Measurements from ENCODE around the gene ZNF81.
A peak's percentile ranks its signal among the peaks of the same experiment; 100 is the strongest.

ZNF81 gene

DNA sequence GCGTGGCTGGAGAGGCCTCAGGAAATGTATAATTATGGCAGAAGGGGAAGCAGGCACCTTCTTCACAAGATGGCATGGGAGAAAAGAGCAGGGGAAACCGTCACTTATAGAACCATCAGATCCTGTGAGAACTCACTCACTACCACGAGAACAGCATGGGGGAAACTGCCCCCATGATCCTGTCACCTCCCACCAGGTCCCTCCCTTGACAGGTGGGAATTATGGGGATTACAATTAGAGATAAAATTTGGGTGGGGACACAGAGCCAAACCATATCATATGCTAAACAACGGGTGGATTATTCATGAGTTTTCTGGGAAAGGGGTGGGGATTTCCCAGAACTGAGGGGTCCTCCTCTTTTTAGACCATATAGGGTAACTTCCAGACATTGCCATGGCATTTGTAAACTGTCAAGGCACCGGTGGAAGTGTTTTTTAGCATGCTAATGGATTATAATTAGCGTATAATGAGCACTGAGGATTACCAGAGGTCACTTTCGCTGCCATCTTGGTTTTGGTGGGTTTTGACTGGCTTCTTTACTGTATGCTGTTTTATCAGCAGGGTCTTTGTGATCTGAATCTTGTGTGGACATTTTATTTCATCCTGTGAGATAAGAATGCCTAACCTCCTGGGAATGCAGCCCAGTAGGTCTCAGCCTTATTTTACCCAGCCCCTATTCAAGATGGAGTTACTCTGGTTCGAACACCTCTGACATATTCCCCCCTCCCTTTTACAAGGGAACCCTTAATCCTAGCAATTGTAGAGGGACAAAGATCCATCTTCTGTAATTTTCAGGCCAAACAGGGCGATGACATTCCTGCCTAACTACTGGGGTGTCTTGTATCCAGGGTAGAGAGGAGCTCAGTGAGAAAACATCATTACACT lies 27.6 kb upstream of the ZNF81 start:
- no peak overlapping the region for H3K9ac ChIP-seq (ENCODE audit: low read depth, low read length)
- no peak overlapping the region for H3K27ac ChIP-seq (ENCODE audit: low read depth, low read length)
- H3K9me3 ChIP-seq (ENCODE audit: control insufficient read depth, insufficient read depth, low read length) = peaks cover 12% of the 10 kb centered on the region; the same call in 1 of the 2 replicates
- no peaks in the 10 kb centered on the region for H3K27me3 ChIP-seq (ENCODE audit: control insufficient read depth, insufficient read depth, low read length)
- H3K36me3 ChIP-seq (ENCODE audit: control insufficient read depth, insufficient read depth, low read length) = no peaks in the 10 kb centered on the region
- H3K4me3 ChIP-seq (ENCODE audit: low read depth, low read length) = no peak overlapping the region
- H3K4me1 ChIP-seq (ENCODE audit: control insufficient read depth, insufficient read depth, low read length) = peaks cover 16% of the 10 kb centered on the region

GRCh38 chrX:47814851-47815250 lies 21.9 kb upstream of the ZNF81 start:
- Histone ChIP-seq H3K27me3 (ENCODE audit: control insufficient read depth, insufficient read depth, low read length) (no peaks in the 10 kb centered on the region), H3K9me3 (ENCODE audit: control insufficient read depth, insufficient read depth, low read length) (peaks cover 33% of the 10 kb centered on the region), H3K9ac (ENCODE audit: low read depth, low read length) (no peak overlapping the region), H3K36me3 (ENCODE audit: control insufficient read depth, insufficient read depth, low read length) (no peaks in the 10 kb centered on the region), H3K27ac (ENCODE audit: low read depth, low read length) (peak overlapping the region; percentile 90), H3K4me1 (ENCODE audit: control insufficient read depth, insufficient read depth, low read length) (peaks cover 21% of the 10 kb centered on the region), H3K4me3 (ENCODE audit: low read depth, low read length) (no peak overlapping the region)

DNA sequence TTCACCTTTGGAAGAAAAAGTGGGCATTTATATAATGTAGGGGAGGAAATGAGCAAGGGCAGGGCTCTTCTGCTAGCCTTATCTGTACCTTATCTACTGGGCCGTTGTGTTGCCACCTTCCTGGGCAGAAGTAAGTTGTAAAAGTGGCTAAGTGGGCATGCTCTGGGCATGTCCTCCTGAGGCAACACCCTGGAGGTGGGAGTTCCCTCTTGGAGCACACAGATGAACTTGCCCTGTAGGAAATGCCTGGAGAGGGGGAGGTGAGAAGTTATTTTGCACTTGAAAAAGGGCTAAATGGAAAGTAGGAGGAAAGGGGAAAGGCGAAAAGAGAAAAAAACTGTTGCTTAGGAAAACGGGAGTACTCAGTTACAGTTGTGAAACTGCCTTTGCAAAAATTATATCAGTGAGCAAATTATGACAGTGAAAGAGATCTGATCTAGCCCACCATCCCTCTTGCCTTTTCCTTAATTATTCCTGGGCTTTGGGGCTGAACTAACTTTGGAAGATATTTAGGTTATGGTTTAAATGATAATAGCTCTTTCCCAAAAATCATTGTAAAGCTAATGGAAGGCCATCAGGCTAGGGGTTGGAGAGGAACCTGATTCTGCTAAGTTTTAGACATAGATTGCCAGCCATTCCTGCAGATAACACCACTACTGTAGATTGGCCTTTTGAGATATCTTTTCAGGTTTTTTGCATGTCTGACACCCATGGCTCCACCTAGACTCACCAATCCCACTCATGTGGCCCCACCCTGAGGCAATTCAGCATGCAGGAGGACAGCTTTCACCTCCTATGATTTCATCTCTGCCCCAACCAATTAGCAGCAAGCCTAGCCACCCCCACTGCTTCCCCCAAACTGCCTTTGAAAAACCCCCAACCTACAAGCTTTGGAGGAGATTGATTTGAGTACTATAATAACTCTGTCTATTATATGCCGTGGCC lies 20.5 kb upstream of the ZNF81 start:
- peak overlapping the region; percentile 51 for H3K4me3 ChIP-seq (ENCODE audit: low read depth, low read length)
- H3K36me3 ChIP-seq (ENCODE audit: control insufficient read depth, insufficient read depth, low read length) = no peaks in the 10 kb centered on the region
- H3K4me1 ChIP-seq (ENCODE audit: control insufficient read depth, insufficient read depth, low read length) = peaks cover 21% of the 10 kb centered on the region
- H3K9me3 ChIP-seq (ENCODE audit: control insufficient read depth, insufficient read depth, low read length) = peaks cover 45% of the 10 kb centered on the region
- H3K27ac ChIP-seq (ENCODE audit: low read depth, low read length) = peak overlapping the region; percentile 90
- H3K27me3 ChIP-seq (ENCODE audit: control insufficient read depth, insufficient read depth, low read length) = no peaks in the 10 kb centered on the region
- H3K9ac ChIP-seq (ENCODE audit: low read depth, low read length) = peak overlapping the region; percentile 76

GRCh38 chrX:47817421-47817820 lies 19.3 kb upstream of the ZNF81 start:
- Histone ChIP-seq H3K4me3 (ENCODE audit: low read depth, low read length) (no peak overlapping the region; the same call in 1 of the 2 replicates), H3K36me3 (ENCODE audit: control insufficient read depth, insufficient read depth, low read length) (no peaks in the 10 kb centered on the region), H3K27ac (ENCODE audit: low read depth, low read length) (no peak overlapping the region), H3K9me3 (ENCODE audit: control insufficient read depth, insufficient read depth, low read length) (peaks cover 52% of the 10 kb centered on the region), H3K9ac (ENCODE audit: low read depth, low read length) (no peak overlapping the region), H3K27me3 (ENCODE audit: control insufficient read depth, insufficient read depth, low read length) (no peaks in the 10 kb centered on the region), H3K4me1 (ENCODE audit: control insufficient read depth, insufficient read depth, low read length) (peaks cover 21% of the 10 kb centered on the region)

- Histone ChIP-seq H3K4me1 (ENCODE audit: control insufficient read depth, insufficient read depth, low read length) (peaks cover 23% of the 10 kb centered on the region), H3K36me3 (ENCODE audit: control insufficient read depth, insufficient read depth, low read length) (no peaks in the 10 kb centered on the region), H3K27me3 (ENCODE audit: control insufficient read depth, insufficient read depth, low read length) (no peaks in the 10 kb centered on the region), H3K9me3 (ENCODE audit: control insufficient read depth, insufficient read depth, low read length) (peaks cover 57% of the 10 kb centered on the region), H3K4me3 (ENCODE audit: low read depth, low read length) (no peak overlapping the region), H3K27ac (ENCODE audit: low read depth, low read length) (no peak overlapping the region), H3K9ac (ENCODE audit: low read depth, low read length) (no peak overlapping the region)
Observed at GRCh38 chrX:47817897-47818296, 18.8 kb upstream of the ZNF81 start.

DNA sequence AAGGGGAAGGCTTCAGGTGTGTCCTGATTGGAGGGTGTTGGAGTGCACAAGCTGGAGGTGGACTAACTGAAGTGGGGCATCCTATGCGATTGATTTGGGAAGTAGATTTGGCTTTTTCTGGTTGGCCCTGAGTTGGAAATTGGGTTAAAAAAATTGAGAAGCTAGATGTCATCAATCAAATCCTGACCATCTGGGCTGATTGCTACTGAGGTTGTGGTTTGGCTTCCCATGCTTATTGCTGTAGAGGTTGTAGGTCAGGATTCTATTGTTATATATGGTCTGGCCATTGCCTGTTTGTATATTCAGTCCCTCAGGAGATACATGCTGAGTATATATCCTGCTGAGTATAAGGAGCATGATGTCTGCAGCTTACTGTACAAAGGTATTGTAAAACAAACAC lies 7.7 kb upstream of the ZNF81 start:
- H3K36me3 ChIP-seq (ENCODE audit: control insufficient read depth, insufficient read depth, low read length) = no peaks in the 10 kb centered on the region
- H3K27ac ChIP-seq (ENCODE audit: low read depth, low read length) = no peak overlapping the region
- no peak overlapping the region for H3K4me3 ChIP-seq (ENCODE audit: low read depth, low read length)
- no peak overlapping the region for H3K9ac ChIP-seq (ENCODE audit: low read depth, low read length)
- no peaks in the 10 kb centered on the region for H3K27me3 ChIP-seq (ENCODE audit: control insufficient read depth, insufficient read depth, low read length)
- H3K4me1 ChIP-seq (ENCODE audit: control insufficient read depth, insufficient read depth, low read length) = no peaks in the 10 kb centered on the region; the same call in 1 of the 2 replicates
- H3K9me3 ChIP-seq (ENCODE audit: control insufficient read depth, insufficient read depth, low read length) = peaks cover 27% of the 10 kb centered on the region

- Histone ChIP-seq H3K27ac (ENCODE audit: low read depth, low read length) (no peak overlapping the region), H3K36me3 (ENCODE audit: control insufficient read depth, insufficient read depth, low read length) (no peaks in the 10 kb centered on the region), H3K9me3 (ENCODE audit: control insufficient read depth, insufficient read depth, low read length) (peaks cover 27% of the 10 kb centered on the region), H3K4me3 (ENCODE audit: low read depth, low read length) (no peak overlapping the region), H3K9ac (ENCODE audit: low read depth, low read length) (no peak overlapping the region), H3K4me1 (ENCODE audit: control insufficient read depth, insufficient read depth, low read length) (peaks cover 6% of the 10 kb centered on the region; the same call in 1 of the 2 replicates), H3K27me3 (ENCODE audit: control insufficient read depth, insufficient read depth, low read length) (no peaks in the 10 kb centered on the region)
Observed at GRCh38 chrX:47831788-47832187, 4.9 kb upstream of the ZNF81 start.

- Histone ChIP-seq H3K4me1 (ENCODE audit: control insufficient read depth, insufficient read depth, low read length) (peaks cover 6% of the 10 kb centered on the region; the same call in 1 of the 2 replicates), H3K9me3 (ENCODE audit: control insufficient read depth, insufficient read depth, low read length) (peaks cover 23% of the 10 kb centered on the region), H3K9ac (ENCODE audit: low read depth, low read length) (no peak overlapping the region), H3K36me3 (ENCODE audit: control insufficient read depth, insufficient read depth, low read length) (no peaks in the 10 kb centered on the region), H3K27me3 (ENCODE audit: control insufficient read depth, insufficient read depth, low read length) (no peaks in the 10 kb centered on the region), H3K27ac (ENCODE audit: low read depth, low read length) (no peak overlapping the region), H3K4me3 (ENCODE audit: low read depth, low read length) (no peak overlapping the region)
Observed at GRCh38 chrX:47838361-47838760, 1.7 kb downstream of the ZNF81 start.

DNA sequence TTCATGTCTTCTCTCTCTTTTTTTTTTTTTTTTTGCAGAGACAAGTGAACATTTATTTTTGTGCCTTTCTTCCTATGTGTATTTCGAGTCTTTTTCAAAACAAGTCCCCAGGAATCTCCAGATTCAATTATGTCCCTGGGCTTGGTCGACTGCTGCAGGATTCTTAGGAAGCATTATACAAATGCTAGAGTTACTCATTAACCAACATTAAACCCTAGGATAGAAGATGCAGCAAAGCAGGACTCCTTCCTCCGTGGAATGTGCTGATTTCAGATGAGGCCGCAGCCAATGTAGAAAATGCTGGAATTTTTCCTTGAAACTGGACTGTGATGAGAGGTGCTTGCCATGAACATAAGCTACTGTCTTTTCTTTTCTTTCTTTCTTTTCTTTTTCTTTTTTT lies 3.4 kb downstream of the ZNF81 start:
- H3K27me3 ChIP-seq (ENCODE audit: control insufficient read depth, insufficient read depth, low read length) = no peaks in the 10 kb centered on the region
- no peaks in the 10 kb centered on the region for H3K36me3 ChIP-seq (ENCODE audit: control insufficient read depth, insufficient read depth, low read length)
- H3K9me3 ChIP-seq (ENCODE audit: control insufficient read depth, insufficient read depth, low read length) = peaks cover 23% of the 10 kb centered on the region
- H3K27ac ChIP-seq (ENCODE audit: low read depth, low read length) = no peak overlapping the region
- H3K9ac ChIP-seq (ENCODE audit: low read depth, low read length) = no peak overlapping the region
- H3K4me1 ChIP-seq (ENCODE audit: control insufficient read depth, insufficient read depth, low read length) = peaks cover 6% of the 10 kb centered on the region; the same call in 1 of the 2 replicates
- H3K4me3 ChIP-seq (ENCODE audit: low read depth, low read length) = no peak overlapping the region

DNA sequence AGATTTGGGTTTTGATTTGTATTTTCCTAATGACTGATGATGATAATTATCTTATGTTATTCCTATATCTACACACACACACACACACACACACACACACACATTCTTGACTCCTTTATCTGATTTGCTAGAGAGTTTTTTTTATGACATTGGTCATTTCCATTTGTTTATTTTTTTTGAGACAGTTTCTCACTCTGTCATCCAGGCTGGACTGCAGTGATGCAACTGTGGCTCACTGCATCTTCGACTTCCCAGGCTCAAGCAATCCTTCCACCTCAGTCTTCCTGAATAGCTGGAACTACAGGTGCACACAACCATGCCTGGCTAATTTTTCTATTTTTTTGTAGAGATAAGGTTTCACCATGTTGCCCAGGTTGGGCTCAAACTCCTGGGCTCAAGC lies 6.7 kb downstream of the ZNF81 start:
- H3K4me1 ChIP-seq (ENCODE audit: control insufficient read depth, insufficient read depth, low read length) = no peaks in the 10 kb centered on the region
- peaks cover 9% of the 10 kb centered on the region for H3K36me3 ChIP-seq (ENCODE audit: control insufficient read depth, insufficient read depth, low read length)
- H3K27me3 ChIP-seq (ENCODE audit: control insufficient read depth, insufficient read depth, low read length) = no peaks in the 10 kb centered on the region
- H3K4me3 ChIP-seq (ENCODE audit: low read depth, low read length) = no peak overlapping the region
- H3K27ac ChIP-seq (ENCODE audit: low read depth, low read length) = no peak overlapping the region
- peaks cover 25% of the 10 kb centered on the region for H3K9me3 ChIP-seq (ENCODE audit: control insufficient read depth, insufficient read depth, low read length)
- no peak overlapping the region for H3K9ac ChIP-seq (ENCODE audit: low read depth, low read length)
